SK-N-SH (cell line): Measurements from ENCODE around the gene ANKEF1. TPM values are rescaled to one million over a fixed set of nuclear protein-coding genes. Genes with fewer than 3 reads are reported as not detected.

Experiments
- CTCF ChIA-PET: fragments of 300-600, 350-600 bp; formaldehyde crosslinking; extraction: SDS; loops from one replicate; lab custom pipeline; 2021; lab: Yijun Ruan, JAX
- POLR2A ChIA-PET: fragments of 350-600 bp; sonication (Branson Sonifier 250); formaldehyde crosslinking; extraction: SDS; loops from one replicate; lab custom pipeline; 2020; ENCODE audit warnings: antibody characterized with exemption, inconsistent platforms; lab: Yijun Ruan, JAX
- DNase-seq: peaks from one replicate; pipeline ENCODE4 v3.0.0; 2012
- H2AFZ ChIP-seq: fragments of 200-600 bp; sonication (generic); 2 replicates; pipeline ENCODE4 v1.8.1; 2016; ENCODE audit warnings: antibody characterized with exemption, mild to moderate bottlenecking, low read depth
- H3F3A ChIP-seq: fragments of 200-600 bp; sonication (generic); replicated peaks from 2 replicates; pipeline ENCODE3; 2016; ENCODE audit warnings: antibody characterized with exemption, mild to moderate bottlenecking; ENCODE audit not compliant: insufficient read depth
- H3K27ac ChIP-seq, 2 experiments: fragments of 200-500 bp in 1 of 2; fragments of 200-600 bp in 1 of 2; sonication (Bioruptor generic) in 1 of 2; sonication (generic), shearing (Covaris generic) in 1 of 2; 2 replicates each; pipeline versions ENCODE4 v1.5.1 to v1.6.1; 2014 to 2016; ENCODE audit warnings: low read depth in 2 of 2, inconsistent platforms in 1 of 2, low read length in 1 of 2, mild to moderate bottlenecking in 1 of 2, mixed read lengths in 1 of 2
- H3K27me3 ChIP-seq: fragments of 200-600 bp; sonication (generic), shearing (Covaris generic); 2 replicates; pipeline ENCODE4 v1.6.1; 2016; ENCODE audit warnings: mixed run types; ENCODE audit not compliant: insufficient read depth
- H3K36me3 ChIP-seq, 2 experiments: fragments of 200-500 bp in 1 of 2; fragments of 200-600 bp in 1 of 2; sonication (Bioruptor generic) in 1 of 2; sonication (generic) in 1 of 2; replicated peaks in 1 of 2; 2 replicates each; pipeline versions ENCODE3 to v1.5.1; 2014 to 2016; ENCODE audit warnings: low read length in 1 of 2, mild to moderate bottlenecking in 1 of 2; ENCODE audit not compliant: insufficient read depth in 2 of 2, control insufficient read depth in 1 of 2
- H3K4me1 ChIP-seq, 2 experiments: fragments of 200-500 bp in 1 of 2; fragments of 200-600 bp in 1 of 2; sonication (Bioruptor generic) in 1 of 2; sonication (generic), shearing (Covaris generic) in 1 of 2; 2 replicates each; pipeline versions ENCODE4 v1.5.1 to v1.6.1; 2014 to 2016; ENCODE audit warnings: low read depth in 1 of 2, low read length in 1 of 2, mixed run types in 1 of 2; ENCODE audit not compliant: insufficient read depth in 2 of 2, control insufficient read depth in 1 of 2
- H3K4me2 ChIP-seq: fragments of 200-600 bp; sonication (generic), shearing (Covaris generic); 2 replicates; pipeline ENCODE4 v1.6.1; 2017; ENCODE audit warnings: mixed run types
- H3K4me3 ChIP-seq, 2 experiments: fragments of 200-500 bp in 1 of 2; fragments of 200-600 bp in 1 of 2; sonication (Bioruptor generic) in 1 of 2; sonication (generic), shearing (Covaris generic) in 1 of 2; 2 replicates each; pipeline versions ENCODE4 v1.5.1 to v1.8.1; 2014 to 2016; ENCODE audit warnings: low read depth in 2 of 2, inconsistent platforms in 1 of 2, low read length in 1 of 2, mild to moderate bottlenecking in 1 of 2, mixed read lengths in 1 of 2, moderate library complexity in 1 of 2
- H3K79me2 ChIP-seq: fragments of 200-600 bp; sonication (generic); 2 replicates; pipeline ENCODE4 v1.8.1; 2017; ENCODE audit warnings: mild to moderate bottlenecking; ENCODE audit not compliant: insufficient read depth
- H3K9ac ChIP-seq: fragments of 200-600 bp; sonication (generic); 2 replicates; pipeline ENCODE4 v1.6.1; 2017; ENCODE audit warnings: mixed run types
- H3K9me2 ChIP-seq: fragments of 200-600 bp; sonication (generic); 2 replicates; pipeline ENCODE4 v1.6.1; 2017; ENCODE audit warnings: mixed run types
- H3K9me3 ChIP-seq: fragments of 200-600 bp; sonication (generic); 2 replicates; pipeline ENCODE4 v1.6.1; 2017; ENCODE audit warnings: mixed run types, mild to moderate bottlenecking, moderate library complexity
- H4K20me1 ChIP-seq: fragments of 200-600 bp; sonication (generic); 2 replicates; pipeline ENCODE4 v1.6.1; 2017; ENCODE audit warnings: mild to moderate bottlenecking, mixed run types; ENCODE audit not compliant: insufficient read depth
- CTCF ChIP-seq: fragments of 200-600 bp; sonication (generic); IDR thresholded peaks from 2 replicates; pipeline ENCODE4 v1.6.1; 2017; ENCODE audit warnings: antibody characterized with exemption, mild to moderate bottlenecking, moderate library complexity
- ELF1 ChIP-seq: IDR thresholded peaks from 2 replicates; pipeline ENCODE4 v1.4.0; 2012
- EP300 ChIP-seq, 2 experiments: IDR thresholded peaks; 2 replicates each; pipeline versions ENCODE4 v1.4.0 to v1.6.1; 2012; ENCODE audit warnings: borderline replicate concordance in 1 of 2, low read depth in 1 of 2, low read length in 1 of 2
- FOSL2 ChIP-seq: IDR thresholded peaks from 2 replicates; pipeline ENCODE4 v1.4.0; 2012; ENCODE audit warnings: low read depth, mild to moderate bottlenecking, moderate library complexity, borderline replicate concordance
- GATA2 ChIP-seq: sonication (generic); formaldehyde crosslinking; IDR thresholded peaks from 2 replicates; pipeline ENCODE4 v1.5.0; 2020; ENCODE audit warnings: mild to moderate bottlenecking, missing genetic modification reagents
- JUND ChIP-seq: IDR thresholded peaks from 2 replicates; pipeline ENCODE4 v1.4.0; 2012
- MAX ChIP-seq: IDR thresholded peaks from 2 replicates; pipeline ENCODE4 v1.4.0; 2012; ENCODE audit warnings: low read depth
- MEF2A ChIP-seq: IDR thresholded peaks from 2 replicates; pipeline ENCODE4 v1.4.0; 2012; ENCODE audit warnings: low read depth, borderline replicate concordance
- NFIC ChIP-seq: IDR thresholded peaks from 2 replicates; pipeline ENCODE4 v1.4.0; 2012; ENCODE audit warnings: borderline replicate concordance
- NRF1 ChIP-seq: IDR thresholded peaks from 2 replicates; pipeline ENCODE4 v1.6.1; 2012; ENCODE audit warnings: low read depth, mild to moderate bottlenecking, low read length
- PBX3 ChIP-seq: IDR thresholded peaks from 2 replicates; pipeline ENCODE4; 2012
- POLR2AphosphoS5 ChIP-seq: IDR thresholded peaks from 2 replicates; pipeline ENCODE4 v1.6.1; 2012; ENCODE audit warnings: low read depth, low read length
- RAD21 ChIP-seq: IDR thresholded peaks from 2 replicates; pipeline ENCODE4 v1.6.1; 2012; ENCODE audit warnings: mild to moderate bottlenecking, low read length
- RXRA ChIP-seq: IDR thresholded peaks from 2 replicates; pipeline ENCODE4 v1.4.0; 2012; ENCODE audit warnings: low read depth, mild to moderate bottlenecking, borderline replicate concordance
- TCF12 ChIP-seq: IDR thresholded peaks from 2 replicates; pipeline ENCODE4 v1.4.0; 2012
- TEAD4 ChIP-seq: IDR thresholded peaks from 2 replicates; pipeline ENCODE4 v1.4.0; 2012; ENCODE audit warnings: mild to moderate bottlenecking, borderline replicate concordance; ENCODE audit not compliant: insufficient read depth
- USF1 ChIP-seq: IDR thresholded peaks from 2 replicates; pipeline ENCODE4 v1.4.0; 2012; ENCODE audit warnings: low read depth, borderline replicate concordance
- YY1 ChIP-seq: IDR thresholded peaks from 2 replicates; pipeline ENCODE4 v1.4.0; 2012; ENCODE audit warnings: low read depth, mild to moderate bottlenecking
- ZBTB33 ChIP-seq: IDR thresholded peaks from 2 replicates; pipeline ENCODE4 v1.4.0; 2012; ENCODE audit warnings: low read depth, borderline replicate concordance
- WGBS: methylation state at CpG from one replicate; pipeline ENCODE4 v1.1.6; 2017; ENCODE audit warnings: low lambda C conversion rate; 5-methylcytosine and 5-hydroxymethylcytosine counted together
- polyA plus RNA-seq, 3 experiments: library from polyadenylated mRNA; depleted of rRNA; stranded (reverse); fragments of >200 nt; gene quantifications; 2 replicates each; pipeline ENCODE4 v1.2.3, GENCODE V29; 2012

Gene ANKEF1
- polyA plus RNA-seq, 1 of the 3 experiments (the other 2 are of a cell fraction) = 2.3 TPM

GRCh38 chr20:10078403-10078802 is 43.6 kb downstream of the ANKEF1 start:
- CTCF ChIA-PET = interaction anchor here (1.4 to 4.8 kb wide), 3 partner anchors 12 to 165 kb away, joined by 4 to 45 read pairs (median 18); no protein-coding TSS in a partner anchor
- Histone ChIP-seq H3K27me3 (no peaks in the 10 kb centered on the region), H3K9ac (no peak overlapping the region), H3K9me3 (no peaks in the 10 kb centered on the region), H2AFZ (no peak overlapping the region), H4K20me1 (no peaks in the 10 kb centered on the region), H3K4me1 (peaks cover 0 to 21% of the 10 kb centered on the region in 2 experiments; a peak in 1 of 4 replicates), H3F3A (peaks cover 12% of the 10 kb centered on the region), H3K4me2 (no peak overlapping the region), H3K27ac (no peak overlapping the region), H3K79me2 (no peaks in the 10 kb centered on the region), H3K4me3 (no peak overlapping the region), H3K9me2 (no peaks in the 10 kb centered on the region), H3K36me3 (no peaks in the 10 kb centered on the region)
- TF ChIP-seq CTCF (no peak), NRF1 (no peak), ELF1 (no peak), ZBTB33 (no peak), TEAD4 (no peak), FOSL2 (no peak), GATA2 (CRISPR knock-in tag) (no peak), MEF2A (no peak), RAD21 (no peak), YY1 (no peak), POLR2AphosphoS5 (no peak), EP300 (IDR thresholded peaks at IDR 0.05; ENCODE audit: borderline replicate concordance in 1 of 2, low read depth in 1 of 2, low read length in 1 of 2) (no peak)
- WGBS = 95% methylated on average over 3 of the region's 3 CpGs
- POLR2A ChIA-PET = no interaction called here
- DNase-seq = no peak

GRCh38 chr20:10079964-10080363 is 45.2 kb downstream of the ANKEF1 start:
- no peaks in the 10 kb centered on the region for H3K79me2 ChIP-seq
- no peaks in the 10 kb centered on the region for H3K9me2 ChIP-seq
- no peaks in the 10 kb centered on the region for H4K20me1 ChIP-seq
- H3K4me1 ChIP-seq = peaks cover 0 to 12% of the 10 kb centered on the region in 2 experiments; a peak in 3 of 4 replicates
- ChIA-PET POLR2A (no interaction called here), CTCF (interaction anchor here (1.3 to 4.8 kb wide), 3 partner anchors 11 to 103 kb away, joined by 3 to 45 read pairs (median 18); no protein-coding TSS in a partner anchor)
- no peaks in the 10 kb centered on the region for H3K27me3 ChIP-seq
- H3K4me2 ChIP-seq = no peak overlapping the region
- H3K9me3 ChIP-seq = no peaks in the 10 kb centered on the region
- no peak for TF ChIP-seq MAX
- 0 out of 2 replicates have a peak, but pooled peaks have one; percentile 22 for TF ChIP-seq JUND
- TF ChIP-seq USF1 = no peak
- peak in 1 of 2 experiments; percentile 35; a peak in 1 of 4 replicates for TF ChIP-seq EP300 (IDR thresholded peaks at IDR 0.05; ENCODE audit: borderline replicate concordance in 1 of 2, low read depth in 1 of 2, low read length in 1 of 2)
- TF ChIP-seq RXRA = no peak
- TF ChIP-seq NFIC = peak; percentile 54; the same call in 1 of the 2 replicates
- peak; percentile 48; the same call in 1 of the 2 replicates for TF ChIP-seq TCF12
- peak; percentile 9; the same call in 1 of the 2 replicates for TF ChIP-seq FOSL2
- peak; percentile 74 for TF ChIP-seq PBX3
- no peak overlapping the region for H3K4me3 ChIP-seq
- no peak overlapping the region for H2AFZ ChIP-seq
- peaks cover 2% of the 10 kb centered on the region for H3F3A ChIP-seq
- H3K36me3 ChIP-seq = no peaks in the 10 kb centered on the region
- no peak for DNase-seq
- no peak overlapping the region for H3K9ac ChIP-seq
- peak overlapping the region in 1 of 2 experiments; percentile 9; a peak in 1 of 4 replicates for H3K27ac ChIP-seq
